ENCODE measurements around the gene ANGPTL4. TPM values are rescaled to one million over a fixed set of nuclear protein-coding genes. Genes with fewer than 3 reads are reported as not detected.
"Not testable (repeated sequence)": the region's sequence is repeated elsewhere in the genome, so short reads cannot be mapped to it uniquely, and the experiment has no call there.

The ANGPTL4 gene
- total RNA-seq, 1 donor from 2014 or later = 11.7 TPM

DNA sequence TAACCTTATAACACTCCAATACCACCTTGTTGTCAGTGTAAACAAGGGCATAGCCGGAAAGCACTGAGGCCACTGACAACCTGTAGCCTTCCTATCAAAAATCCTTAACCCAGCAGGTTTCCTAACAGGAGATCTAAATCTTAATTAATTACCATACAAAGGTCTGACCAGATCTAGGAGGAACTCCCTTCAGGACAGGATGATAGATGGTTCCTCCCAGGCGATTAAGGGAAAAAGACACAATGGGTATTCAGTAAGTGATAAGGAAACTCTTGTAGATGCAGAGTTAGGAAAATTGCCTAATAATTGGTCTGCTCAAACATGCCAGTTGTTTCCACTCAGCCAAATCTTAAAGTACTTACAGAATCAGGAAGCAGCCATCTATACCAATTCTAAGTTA is 21.1 kb downstream of the ANGPTL4 start:
- ATAC-seq; DNase-seq; intact Hi-C loops (cut with micrococcal nuclease): not testable (repeated sequence)

DNA sequence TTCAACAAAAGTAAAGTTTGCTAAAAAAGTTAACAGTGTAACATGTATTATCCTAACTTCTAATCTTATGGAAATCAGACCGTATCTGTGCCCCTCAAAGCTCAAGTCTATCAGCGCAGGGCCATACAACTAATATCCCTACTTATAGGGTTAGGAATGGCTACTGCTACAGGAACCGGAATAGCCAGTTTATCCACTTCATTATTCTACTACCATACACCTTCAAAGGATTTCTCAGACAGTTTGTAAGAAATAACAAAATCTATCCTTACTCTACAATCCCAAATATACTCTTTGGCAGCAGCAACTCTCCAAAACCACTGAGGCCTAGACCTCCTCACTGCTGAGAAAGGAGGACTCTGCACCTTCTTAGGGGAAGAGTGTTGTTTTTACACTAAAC is 21.6 kb downstream of the ANGPTL4 start:
- DNase-seq; intact Hi-C loops (cut with micrococcal nuclease); ATAC-seq: not testable (repeated sequence)

DNA sequence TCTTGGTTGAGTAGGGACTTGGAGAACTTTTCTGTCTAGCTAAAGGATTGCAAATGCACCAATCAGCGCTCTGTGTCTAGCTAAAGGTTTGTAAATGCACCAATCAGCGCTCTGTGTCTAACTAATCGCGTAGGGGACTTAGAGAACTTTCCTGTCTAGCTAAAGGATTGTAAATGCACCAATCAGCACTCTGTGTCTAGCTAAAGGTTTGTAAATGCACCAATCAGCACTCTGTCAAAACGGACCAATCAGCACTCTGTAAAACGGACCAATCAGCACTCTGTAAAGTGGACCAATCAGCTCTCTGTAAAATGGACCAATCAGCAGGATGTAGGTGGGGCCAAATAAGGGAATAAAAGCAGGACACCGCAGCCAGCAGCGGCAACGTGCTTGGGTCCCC is 22.5 kb downstream of the ANGPTL4 start:
- ATAC-seq; DNase-seq; intact Hi-C loops (cut with micrococcal nuclease): not testable (repeated sequence)

DNA sequence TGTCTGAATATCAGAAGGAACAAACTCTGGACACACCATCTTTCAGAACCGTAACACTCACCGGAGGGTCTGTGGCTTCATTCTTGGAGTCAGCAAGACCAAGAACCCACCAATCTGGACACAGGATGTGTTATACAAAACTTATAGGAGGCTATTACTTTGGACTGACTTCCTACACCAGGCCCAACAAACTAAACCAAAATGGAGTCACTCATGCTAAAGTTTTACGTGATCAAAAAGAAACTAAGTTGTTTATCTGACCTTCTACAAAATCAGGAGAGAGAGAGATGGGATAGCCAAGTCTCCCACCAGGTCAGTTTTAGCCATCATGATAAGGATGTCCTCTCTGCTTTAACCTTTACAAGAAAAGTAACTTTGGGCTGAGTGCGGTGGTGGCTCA is 23.0 kb downstream of the ANGPTL4 start:
- ATAC-seq = no peak
- no peak for DNase-seq
- intact Hi-C loops (cut with micrococcal nuclease) = no loop called here

DNA sequence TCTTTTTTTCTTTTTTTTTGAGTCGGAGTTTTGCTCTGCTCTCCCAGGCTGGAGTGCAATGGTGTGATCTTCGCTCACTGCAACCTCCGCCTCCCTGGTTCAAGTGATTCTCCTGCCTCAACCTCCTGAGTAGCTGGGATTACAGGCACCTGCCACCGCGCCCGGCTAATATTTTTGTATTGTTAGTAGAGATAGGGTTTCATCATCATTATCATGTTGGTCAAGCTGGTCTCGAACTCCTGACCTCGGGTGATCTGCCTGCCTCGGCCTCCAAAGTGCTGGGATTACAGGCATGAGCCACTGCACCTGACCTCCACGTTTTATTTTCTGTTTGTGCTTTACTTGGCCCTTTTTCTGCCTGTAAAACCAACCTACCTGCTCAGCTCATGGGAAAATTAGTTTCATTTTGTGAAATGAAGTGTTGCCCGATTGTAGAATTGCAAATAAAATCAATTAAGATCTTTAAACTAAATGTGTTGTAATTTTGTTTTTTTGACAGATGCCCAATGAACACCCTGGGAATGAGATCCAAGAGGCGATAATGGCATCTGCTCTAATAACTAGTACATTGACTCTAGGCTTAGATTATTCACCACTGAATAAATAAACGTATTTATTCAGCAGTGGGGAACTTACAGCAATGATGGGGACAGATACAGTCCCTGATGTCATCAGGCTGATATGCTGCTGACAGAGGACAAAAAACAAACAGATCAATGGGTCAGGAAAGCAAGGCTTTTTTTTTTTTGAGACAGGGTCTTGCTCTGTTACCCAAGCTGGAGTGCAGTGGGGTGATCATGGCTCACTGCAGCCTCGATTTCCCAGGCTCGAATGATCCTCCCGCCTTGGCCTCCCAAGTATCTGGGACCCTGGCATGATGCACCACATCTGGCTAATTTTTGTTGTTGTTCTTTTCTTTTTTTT is 24.0 kb downstream of the ANGPTL4 start:
- DNase-seq (no peak), ATAC-seq (no peak)
- intact Hi-C loops (cut with micrococcal nuclease) = no loop called here

DNA sequence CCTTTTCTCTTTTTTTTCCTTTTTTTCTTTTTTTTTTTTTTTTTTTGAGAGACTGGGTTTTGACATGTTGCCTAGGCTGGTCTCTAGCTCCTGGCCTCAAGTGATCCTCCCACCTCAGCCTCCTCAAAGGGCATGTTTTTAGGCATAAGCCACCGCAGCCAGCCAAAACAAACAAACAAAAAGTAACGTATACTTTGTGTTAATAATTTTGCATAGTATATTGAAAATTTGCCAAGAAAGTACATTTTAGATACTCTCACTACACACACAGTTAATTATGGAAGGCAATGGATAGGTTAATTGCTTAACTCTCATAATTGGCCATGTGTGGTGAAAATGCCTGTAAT is 24.6 kb downstream of the ANGPTL4 start:
- intact Hi-C loops (cut with micrococcal nuclease) = no loop called here
- ATAC-seq (no peak), DNase-seq (no peak)

DNA sequence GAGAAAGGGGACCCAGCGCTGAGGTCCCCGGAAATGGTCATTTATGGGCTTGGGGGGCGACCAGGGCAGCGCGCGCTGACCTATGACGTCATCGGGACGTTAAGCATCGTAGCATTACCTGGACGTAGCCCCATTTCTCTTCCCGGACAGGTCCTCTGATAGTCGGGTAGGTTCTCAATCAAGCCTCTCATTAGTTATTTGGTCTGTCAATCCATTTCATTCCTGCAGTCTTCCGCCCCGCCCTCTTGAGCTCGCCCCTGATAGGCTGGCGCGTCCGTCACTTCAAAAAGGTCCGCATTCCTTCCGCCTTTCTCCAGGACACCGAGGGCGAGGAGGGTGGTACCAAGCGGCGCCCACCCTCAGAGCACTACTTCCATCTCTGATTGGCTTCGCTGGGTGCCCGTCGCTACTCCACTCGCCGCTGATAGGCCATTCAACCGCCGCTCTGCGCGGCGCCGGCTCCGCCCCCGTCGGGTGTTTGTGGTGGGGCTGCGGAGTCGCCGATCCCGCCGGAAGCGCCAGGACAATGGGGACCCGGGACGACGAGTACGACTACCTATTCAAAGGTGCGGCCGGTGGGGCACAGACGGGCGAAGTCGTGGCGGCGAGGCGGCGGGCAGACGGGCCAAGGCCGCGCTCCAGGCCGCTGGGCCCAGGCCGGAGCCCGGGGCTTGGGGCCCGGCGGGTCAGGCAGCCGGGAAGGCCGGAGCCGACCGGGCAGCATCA is 26.1 kb downstream of the ANGPTL4 start, which contains the start of gene RAB11B:
TSS of gene RAB11B (plus strand) at position 470 of the 726 bp plus-strand sequence. CDS start at position 527, 57 bp downstream.
- intact Hi-C loops (cut with micrococcal nuclease) = no loop called here
- DNase-seq (peak; percentile 99), ATAC-seq (peak; percentile 90)

DNA sequence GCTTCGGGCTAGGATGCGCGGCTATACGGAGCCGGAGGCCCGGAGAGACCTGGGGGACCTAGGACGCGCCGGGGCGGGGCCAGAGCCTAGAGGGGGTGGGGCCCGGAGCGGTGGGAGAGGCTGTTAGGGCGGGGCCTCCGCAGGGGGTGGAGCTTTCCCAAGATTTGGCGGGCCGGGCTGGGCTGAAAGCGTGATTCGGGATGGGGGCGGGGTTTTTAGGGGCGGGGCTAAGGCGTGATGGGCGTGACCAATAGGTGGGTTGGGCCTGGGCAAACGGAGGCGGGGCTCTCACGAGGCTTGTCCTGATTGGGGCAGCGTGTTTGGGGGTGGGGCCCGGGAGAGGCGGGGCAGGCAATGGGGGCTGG is 26.6 kb downstream of the ANGPTL4 start:
- ATAC-seq (peak; percentile 81), DNase-seq (peak; percentile 97)
- intact Hi-C loops (cut with micrococcal nuclease) = no loop called here

- ATAC-seq = no peak
- DNase-seq = no peak
- intact Hi-C loops (cut with micrococcal nuclease) = no loop called here
Measured at GRCh38 chr19:8391198-8392016, 27.5 kb downstream of the ANGPTL4 start.

DNA sequence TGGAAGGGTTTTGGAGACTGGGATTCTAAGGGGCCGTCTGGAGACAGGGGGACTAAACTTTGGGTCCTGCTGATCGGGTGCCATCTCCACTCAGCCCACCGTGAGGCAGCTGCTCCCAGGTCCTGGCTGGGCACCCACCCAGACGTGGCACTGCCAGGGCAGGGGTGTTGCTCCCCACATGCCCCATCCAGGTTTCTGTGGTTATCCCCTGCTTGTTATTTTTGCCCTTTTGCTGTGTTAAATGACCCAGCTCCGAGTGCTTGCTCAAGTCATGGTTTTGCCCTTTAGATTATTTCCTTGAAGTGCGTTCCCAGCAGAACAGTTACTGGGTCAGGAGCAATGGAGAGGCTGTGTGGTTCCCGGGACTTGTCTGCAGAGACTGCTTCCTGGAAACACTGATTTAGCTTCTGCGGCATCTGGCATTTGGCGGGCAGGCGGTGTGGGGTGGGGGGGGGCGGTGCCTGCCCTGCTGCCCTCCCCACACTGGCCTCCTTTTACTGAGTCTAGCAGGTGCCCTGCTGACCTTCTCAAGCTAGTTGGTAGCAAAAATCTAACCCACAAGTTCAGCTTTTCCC is 28.1 kb downstream of the ANGPTL4 start:
- intact Hi-C loops (cut with micrococcal nuclease) = no loop called here
- DNase-seq (peak; percentile 74), ATAC-seq (peak; percentile 20)

GRCh38 chr19:8393192-8393870 is 29.4 kb downstream of the ANGPTL4 start:
- ATAC-seq (no peak), DNase-seq (no peak)
- intact Hi-C loops (cut with micrococcal nuclease) = no loop called here

- no peak for DNase-seq
- no peak for ATAC-seq
- intact Hi-C loops (cut with micrococcal nuclease) = no loop called here
Measured at GRCh38 chr19:8393871-8394250, 29.9 kb downstream of the ANGPTL4 start.

GRCh38 chr19:8395621-8396082 is 31.7 kb downstream of the ANGPTL4 start:
- no peak for DNase-seq
- intact Hi-C loops (cut with micrococcal nuclease) = no loop called here
- no peak for ATAC-seq

GRCh38 chr19:8396185-8396562 is 32.2 kb downstream of the ANGPTL4 start:
- intact Hi-C loops (cut with micrococcal nuclease) = no loop called here
- DNase-seq = no peak

GRCh38 chr19:8396563-8397203 is 32.7 kb downstream of the ANGPTL4 start:
- DNase-seq = peak; percentile 80
- peak; percentile 44 for ATAC-seq
- intact Hi-C loops (cut with micrococcal nuclease) = no loop called here

More at GRCh38 chr19:8396185-8396562, 32.2 kb downstream of the ANGPTL4 start:
- no peak for ATAC-seq

DNA sequence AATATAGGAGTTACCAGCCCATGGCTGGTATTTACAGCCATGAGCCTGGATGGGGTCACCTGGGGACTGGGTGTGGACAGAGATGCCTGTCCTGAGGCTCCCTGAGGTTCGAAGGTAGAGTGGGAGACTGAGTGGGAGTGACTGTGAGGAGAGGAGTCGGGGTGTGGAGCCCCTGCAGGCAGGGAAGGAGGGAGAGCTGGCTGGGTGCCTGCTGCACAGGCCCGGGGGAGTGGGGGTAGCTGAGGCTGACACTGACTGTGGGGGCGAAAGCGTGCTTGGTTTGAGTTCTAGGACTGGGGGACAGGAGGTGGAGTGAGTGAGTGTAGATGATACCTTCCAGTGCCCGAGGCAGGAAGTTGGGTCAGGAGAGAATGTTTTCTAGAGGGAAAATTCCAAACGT is 33.3 kb downstream of the ANGPTL4 start:
- no peak for ATAC-seq
- no peak for DNase-seq

GRCh38 chr19:8397746-8398310 is 33.9 kb downstream of the ANGPTL4 start:
- DNase-seq (no peak), ATAC-seq (no peak)
- intact Hi-C loops (cut with micrococcal nuclease) = no loop called here

More for the DNA sequence above, 33.3 kb downstream of the ANGPTL4 start:
- intact Hi-C loops (cut with micrococcal nuclease) = no loop called here

DNA sequence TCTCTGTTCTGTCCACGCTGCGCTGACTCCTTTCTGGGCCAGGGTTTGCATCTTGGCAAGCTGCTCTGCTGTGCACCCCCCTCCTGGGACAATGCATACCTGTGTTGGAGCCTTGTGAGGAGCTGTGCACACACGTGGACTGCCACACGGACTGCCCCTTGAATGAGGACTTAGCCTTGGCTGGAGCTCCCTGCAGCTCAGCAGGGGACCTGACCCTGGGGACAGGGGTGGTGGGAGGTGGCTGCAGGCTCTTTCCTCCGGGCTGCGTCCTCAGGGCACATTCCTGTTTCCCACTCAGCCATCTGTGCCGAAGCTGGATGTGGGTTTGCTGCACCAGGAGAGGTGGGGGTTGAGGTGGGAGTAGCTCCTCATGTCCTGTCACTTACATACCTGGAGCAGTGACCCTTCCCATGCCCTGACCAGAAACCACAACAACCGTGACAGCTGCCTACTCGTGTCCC is 34.4 kb downstream of the ANGPTL4 start:
- ATAC-seq (no peak), DNase-seq (no peak)
- intact Hi-C loops (cut with micrococcal nuclease) = no loop called here
